Measurements from ENCODE around the gene TXNL4B. TPM values are rescaled to one million over a fixed set of nuclear protein-coding genes. Genes with fewer than 3 reads are reported as not detected.
"Not testable (repeated sequence)": the region's sequence is repeated elsewhere in the genome, so short reads cannot be mapped to it uniquely, and the experiment has no call there.

Gene TXNL4B
- total and polyA plus RNA-seq, 9 donors: 9.8 to 13.5 (median 11.3) TPM

- WGBS (ENCODE audit: insufficient coverage): 93% methylated on average over 8 of the region's 9 CpGs
- H3K36me3 ChIP-seq (ENCODE audit: control insufficient read depth, insufficient read depth, low read length): no peaks in the 10 kb centered on the region
- no peaks in the 10 kb centered on the region for H3K9me3 ChIP-seq (replicated peaks; ENCODE audit: control insufficient read depth, low read depth, low read length)
- no peak for DNase-seq
- no peaks in the 10 kb centered on the region for H3K4me1 ChIP-seq (ENCODE audit: control insufficient read depth, insufficient read depth, low read length)
- no peaks in the 10 kb centered on the region for H3K27me3 ChIP-seq (ENCODE audit: control insufficient read depth, insufficient read depth, low read length)
- H3K4me3 ChIP-seq (ENCODE audit: low read length): no peak overlapping the region
- no peak overlapping the region for H3K27ac ChIP-seq (ENCODE audit: low read length)
Observed at GRCh38 chr16:72060405-72060804, 33.0 kb downstream of the TXNL4B start.

DNA sequence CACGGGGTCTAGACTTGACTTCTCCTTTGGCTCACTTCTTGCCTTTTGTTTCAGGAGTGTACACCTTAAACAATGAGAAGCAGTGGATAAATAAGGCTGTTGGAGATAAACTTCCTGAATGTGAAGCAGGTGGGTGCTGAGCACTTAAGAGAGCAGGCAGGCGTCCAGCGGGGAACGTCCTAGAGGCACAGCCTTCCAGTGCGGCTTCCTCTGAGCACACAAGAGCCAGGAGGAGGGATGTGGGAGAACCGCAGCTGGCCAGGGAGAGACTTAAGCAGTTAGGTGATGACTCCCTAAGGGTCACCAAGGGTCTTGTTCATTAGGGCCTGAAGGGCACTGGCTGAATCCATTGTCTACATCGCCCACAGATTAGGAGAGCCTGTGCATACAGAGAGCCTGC lies 34.4 kb downstream of the TXNL4B start:
- no CpG with 5 or more reads among the region's 7 CpGs for WGBS (ENCODE audit: insufficient coverage)
- not testable (repeated sequence) for H3K27me3 ChIP-seq (ENCODE audit: control insufficient read depth, insufficient read depth, low read length); H3K4me1 ChIP-seq (ENCODE audit: control insufficient read depth, insufficient read depth, low read length); H3K36me3 ChIP-seq (ENCODE audit: control insufficient read depth, insufficient read depth, low read length); H3K27ac ChIP-seq (ENCODE audit: low read length); H3K4me3 ChIP-seq (ENCODE audit: low read length); H3K9me3 ChIP-seq (replicated peaks; ENCODE audit: control insufficient read depth, low read depth, low read length); DNase-seq

DNA sequence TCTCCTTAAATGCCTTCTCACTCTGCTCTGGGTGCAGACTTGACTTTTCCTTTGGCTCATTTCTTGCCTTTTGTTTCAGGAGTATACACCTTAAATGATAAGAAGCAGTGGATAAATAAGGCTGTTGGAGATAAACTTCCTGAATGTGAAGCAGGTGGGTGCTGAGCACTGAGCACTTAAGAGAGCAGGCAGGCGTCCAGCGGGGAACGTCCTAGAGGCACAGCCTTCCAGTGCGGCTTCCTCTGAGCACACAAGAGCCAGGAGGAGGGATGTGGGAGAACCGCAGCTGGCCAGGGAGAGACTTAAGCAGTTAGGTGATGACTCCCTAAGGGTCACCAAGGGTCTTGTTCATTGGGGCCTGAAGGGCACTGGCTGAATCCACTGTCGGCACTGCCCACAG lies 36.1 kb downstream of the TXNL4B start:
- not testable (repeated sequence) for H3K4me1 ChIP-seq (ENCODE audit: control insufficient read depth, insufficient read depth, low read length); H3K27ac ChIP-seq (ENCODE audit: low read length); H3K4me3 ChIP-seq (ENCODE audit: low read length); H3K27me3 ChIP-seq (ENCODE audit: control insufficient read depth, insufficient read depth, low read length); H3K36me3 ChIP-seq (ENCODE audit: control insufficient read depth, insufficient read depth, low read length); DNase-seq; H3K9me3 ChIP-seq (replicated peaks; ENCODE audit: control insufficient read depth, low read depth, low read length)
- WGBS (ENCODE audit: insufficient coverage): no CpG with 5 or more reads among the region's 6 CpGs

DNA sequence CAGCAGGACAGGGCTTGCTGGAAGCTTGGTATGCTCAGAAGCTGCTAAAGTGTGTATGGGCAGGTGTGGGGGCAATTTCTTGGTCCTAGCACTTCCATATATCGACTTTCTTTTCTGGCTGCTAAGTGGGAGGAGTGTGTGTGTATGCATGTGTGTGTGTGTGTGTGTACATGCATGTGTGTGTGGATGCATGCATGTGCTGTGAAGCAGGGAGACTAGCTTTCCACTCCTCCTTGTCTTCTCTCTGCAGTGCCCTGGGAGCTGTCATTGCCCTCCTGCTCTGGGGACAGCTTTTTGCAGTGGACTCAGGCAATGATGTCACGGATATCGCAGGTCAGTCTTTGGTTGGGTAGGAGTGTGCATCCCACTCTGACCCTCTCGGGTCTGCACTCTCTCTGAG lies 37.5 kb downstream of the TXNL4B start:
- WGBS (ENCODE audit: insufficient coverage): no CpG with 5 or more reads among the region's 4 CpGs
- no peaks in the 10 kb centered on the region for H3K36me3 ChIP-seq (ENCODE audit: control insufficient read depth, insufficient read depth, low read length)

DNA sequence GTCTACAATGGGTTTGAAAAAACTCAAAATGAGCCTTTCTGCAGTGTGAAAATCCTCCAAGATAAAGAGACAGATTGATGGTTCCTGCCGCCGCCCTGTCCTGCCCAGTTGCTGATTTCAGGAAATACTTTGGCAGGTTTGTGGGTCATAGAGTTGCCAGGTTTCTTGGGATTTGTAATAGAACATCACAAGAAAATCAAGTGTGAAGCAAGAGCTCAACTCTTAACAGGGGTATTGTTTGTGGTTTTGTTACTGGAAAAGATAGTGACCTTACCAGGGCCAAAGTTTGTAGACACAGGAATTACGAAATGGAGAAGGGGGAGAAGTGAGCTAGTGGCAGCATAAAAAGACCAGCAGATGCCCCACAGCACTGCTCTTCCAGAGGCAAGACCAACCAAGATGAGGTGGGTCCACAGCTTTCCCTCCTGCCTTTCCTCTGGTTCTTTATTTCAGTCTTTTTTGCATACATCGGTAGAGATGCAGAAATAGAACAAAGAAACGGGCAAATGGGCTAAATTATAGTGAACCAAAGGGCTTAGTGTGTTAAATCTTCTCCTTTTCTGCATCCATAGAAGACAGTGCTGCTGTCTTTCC lies 39.1 kb downstream of the TXNL4B start, which contains the start of gene HP:
HP (plus strand) TSS at position 252 of the 594 bp plus-strand sequence; CDS start at position 400, 148 bp downstream.
- H3K27me3 ChIP-seq (ENCODE audit: control insufficient read depth, insufficient read depth, low read length); H3K36me3 ChIP-seq (ENCODE audit: control insufficient read depth, insufficient read depth, low read length); H3K27ac ChIP-seq (ENCODE audit: low read length); H3K9me3 ChIP-seq (replicated peaks; ENCODE audit: control insufficient read depth, low read depth, low read length); H3K4me3 ChIP-seq (ENCODE audit: low read length); DNase-seq; H3K4me1 ChIP-seq (ENCODE audit: control insufficient read depth, insufficient read depth, low read length): not testable (repeated sequence)
- 93% methylated on average over 2 of the region's 5 CpGs for WGBS (ENCODE audit: insufficient coverage)

More for the DNA sequence above, 37.5 kb downstream of the TXNL4B start:
- H3K4me1 ChIP-seq (ENCODE audit: control insufficient read depth, insufficient read depth, low read length): no peaks in the 10 kb centered on the region
- H3K4me3 ChIP-seq (ENCODE audit: low read length): no peak overlapping the region
- no peak for DNase-seq
- H3K27ac ChIP-seq (ENCODE audit: low read length): no peak overlapping the region
- no peaks in the 10 kb centered on the region for H3K27me3 ChIP-seq (ENCODE audit: control insufficient read depth, insufficient read depth, low read length)
- no peaks in the 10 kb centered on the region for H3K9me3 ChIP-seq (replicated peaks; ENCODE audit: control insufficient read depth, low read depth, low read length)

DNA sequence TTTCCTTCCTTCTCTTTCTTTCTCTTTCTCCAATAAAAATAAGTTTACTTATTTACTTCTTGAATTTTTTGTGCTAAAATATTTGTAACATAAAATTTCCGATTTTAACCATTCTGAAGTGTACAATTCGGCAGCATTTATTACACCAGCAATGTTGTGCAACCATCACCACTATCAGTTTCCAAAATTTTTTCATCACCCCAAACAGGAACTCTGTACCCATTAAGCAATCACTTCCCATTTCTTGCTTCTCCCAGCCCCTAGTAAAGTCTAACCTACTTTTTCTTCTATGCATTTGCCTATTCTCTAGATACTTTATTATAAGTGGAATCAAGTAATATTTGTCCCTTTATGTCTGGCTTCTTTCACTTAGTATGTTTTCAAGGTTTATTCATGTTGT lies 41.6 kb downstream of the TXNL4B start:
- 100% methylated on average over 1 of the region's 2 CpGs for WGBS (ENCODE audit: insufficient coverage)
- Histone ChIP-seq H3K27ac (ENCODE audit: low read length) (no peak overlapping the region), H3K27me3 (ENCODE audit: control insufficient read depth, insufficient read depth, low read length) (no peaks in the 10 kb centered on the region), H3K9me3 (replicated peaks; ENCODE audit: control insufficient read depth, low read depth, low read length) (peaks cover 2% of the 10 kb centered on the region), H3K4me3 (ENCODE audit: low read length) (no peak overlapping the region), H3K4me1 (ENCODE audit: control insufficient read depth, insufficient read depth, low read length) (no peaks in the 10 kb centered on the region), H3K36me3 (ENCODE audit: control insufficient read depth, insufficient read depth, low read length) (no peaks in the 10 kb centered on the region)
- no peak for DNase-seq

DNA sequence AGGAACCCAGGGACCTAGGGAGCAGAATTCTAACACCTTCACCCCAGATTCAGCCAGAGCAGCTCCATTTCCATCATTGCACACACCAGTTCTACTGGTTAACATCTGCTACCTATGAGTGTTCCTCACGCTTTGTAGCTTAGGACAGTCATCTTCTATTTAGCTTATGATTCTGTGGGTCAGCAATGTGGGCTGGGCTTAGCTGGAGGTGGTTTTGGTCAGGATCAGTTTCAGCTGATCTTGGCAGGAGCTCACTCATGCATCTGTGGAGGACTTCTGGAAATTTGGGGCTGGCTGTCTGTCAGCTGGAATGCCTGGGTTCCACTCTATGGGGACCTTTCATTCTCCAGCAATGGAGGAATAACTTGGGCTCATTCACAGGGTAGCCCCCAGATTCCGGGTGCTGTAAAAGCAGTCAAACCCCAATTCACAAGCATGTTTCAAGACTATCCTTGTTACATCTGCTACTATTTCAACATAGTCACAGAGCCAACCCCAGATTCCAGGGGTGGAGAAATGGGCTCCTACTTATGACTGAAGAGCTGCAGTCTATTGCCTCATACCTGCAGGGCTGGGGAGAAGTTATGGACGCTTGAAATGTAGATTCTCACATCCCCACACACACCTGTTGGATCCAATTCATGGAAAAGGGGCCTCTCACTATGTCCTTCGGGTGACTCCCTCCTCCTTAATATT lies 42.5 kb downstream of the TXNL4B start:
- H3K36me3 ChIP-seq (ENCODE audit: control insufficient read depth, insufficient read depth, low read length): no peaks in the 10 kb centered on the region
- no peak overlapping the region for H3K27ac ChIP-seq (ENCODE audit: low read length)
- no peaks in the 10 kb centered on the region for H3K27me3 ChIP-seq (ENCODE audit: control insufficient read depth, insufficient read depth, low read length)
- H3K4me1 ChIP-seq (ENCODE audit: control insufficient read depth, insufficient read depth, low read length): no peaks in the 10 kb centered on the region
- 60% methylated on average over 1 of the region's 4 CpGs for WGBS (ENCODE audit: insufficient coverage)
- H3K4me3 ChIP-seq (ENCODE audit: low read length): no peak overlapping the region
- H3K9me3 ChIP-seq (replicated peaks; ENCODE audit: control insufficient read depth, low read depth, low read length): peaks cover 2% of the 10 kb centered on the region
- peak; percentile 17 for DNase-seq

DNA sequence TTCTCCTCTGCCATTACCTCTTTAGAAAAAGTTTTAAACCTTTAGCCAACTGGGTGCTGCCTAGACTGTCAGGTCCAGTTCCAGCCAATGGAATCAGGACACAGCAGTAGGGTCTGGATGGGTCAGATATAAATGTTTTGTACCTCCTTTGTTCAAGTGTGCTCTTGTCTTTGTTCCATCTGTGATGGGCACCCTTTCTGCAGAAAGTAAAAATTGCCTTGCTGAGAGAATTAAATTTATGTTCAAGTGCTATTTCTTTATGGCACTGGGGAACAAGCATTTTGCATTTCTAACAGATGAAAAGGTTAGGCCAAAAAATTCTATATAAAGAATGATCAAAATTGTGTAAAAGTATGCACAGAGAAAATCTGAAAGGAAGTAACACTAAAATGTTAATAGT lies 44.3 kb downstream of the TXNL4B start:
- no peak overlapping the region for H3K4me3 ChIP-seq (ENCODE audit: low read length)
- peaks cover 2% of the 10 kb centered on the region for H3K9me3 ChIP-seq (replicated peaks; ENCODE audit: control insufficient read depth, low read depth, low read length)
- no peak for DNase-seq
- no peak overlapping the region for H3K27ac ChIP-seq (ENCODE audit: low read length)
- H3K27me3 ChIP-seq (ENCODE audit: control insufficient read depth, insufficient read depth, low read length): no peaks in the 10 kb centered on the region
- H3K36me3 ChIP-seq (ENCODE audit: control insufficient read depth, insufficient read depth, low read length): no peaks in the 10 kb centered on the region
- no peaks in the 10 kb centered on the region for H3K4me1 ChIP-seq (ENCODE audit: control insufficient read depth, insufficient read depth, low read length)

GRCh38 chr16:72044825-72045359 lies 48.5 kb downstream of the TXNL4B start:
- 82% methylated on average over 1 of the region's 2 CpGs for WGBS (ENCODE audit: insufficient coverage)
- DNase-seq: no peak
- H3K4me1 ChIP-seq (ENCODE audit: control insufficient read depth, insufficient read depth, low read length): peaks cover 5% of the 10 kb centered on the region
- H3K4me3 ChIP-seq (ENCODE audit: low read length): no peak overlapping the region
- H3K27me3 ChIP-seq (ENCODE audit: control insufficient read depth, insufficient read depth, low read length): no peaks in the 10 kb centered on the region
- no peaks in the 10 kb centered on the region for H3K36me3 ChIP-seq (ENCODE audit: control insufficient read depth, insufficient read depth, low read length)
- H3K27ac ChIP-seq (ENCODE audit: low read length): no peak overlapping the region
- peaks cover 2% of the 10 kb centered on the region for H3K9me3 ChIP-seq (replicated peaks; ENCODE audit: control insufficient read depth, low read depth, low read length)

DNA sequence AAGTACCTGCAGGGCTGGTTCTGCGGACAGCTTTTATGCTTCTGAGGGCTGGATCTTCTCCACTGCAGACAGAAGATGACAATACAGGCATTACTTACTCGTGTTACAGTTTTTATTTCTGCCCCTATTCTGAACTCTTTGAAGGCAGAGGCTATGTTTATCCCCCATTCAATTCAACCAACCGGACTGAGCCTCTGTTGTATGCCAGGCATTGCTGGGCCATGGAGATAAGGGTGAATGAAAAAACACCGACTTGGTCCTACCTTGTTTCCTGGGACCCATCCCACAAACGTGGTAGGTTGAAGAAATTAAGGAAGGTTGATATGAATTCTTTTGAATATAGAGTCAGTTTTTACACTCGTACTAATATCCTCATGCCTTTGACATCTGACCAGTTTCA lies 49.1 kb downstream of the TXNL4B start:
- 67% methylated on average over 1 of the region's 6 CpGs for WGBS (ENCODE audit: insufficient coverage)
- no peak for DNase-seq
- Histone ChIP-seq H3K9me3 (replicated peaks; ENCODE audit: control insufficient read depth, low read depth, low read length) (peaks cover 2% of the 10 kb centered on the region), H3K4me3 (ENCODE audit: low read length) (no peak overlapping the region), H3K27me3 (ENCODE audit: control insufficient read depth, insufficient read depth, low read length) (no peaks in the 10 kb centered on the region), H3K36me3 (ENCODE audit: control insufficient read depth, insufficient read depth, low read length) (no peaks in the 10 kb centered on the region), H3K27ac (ENCODE audit: low read length) (no peak overlapping the region), H3K4me1 (ENCODE audit: control insufficient read depth, insufficient read depth, low read length) (peaks cover 5% of the 10 kb centered on the region)
